D721Med (cell line): ENCODE data around the gene STARD13.
A peak's percentile ranks its signal among the peaks of the same experiment; 100 is the strongest.

Experiments
- DNase-seq: peaks from one replicate; pipeline ENCODE4 v3.0.0; 2011; ENCODE audit warnings: low spot score; ENCODE audit not compliant: insufficient read length
- FAIRE-seq: peaks from 2 replicates; lab custom pipeline; 2011; peaks lifted over from hg19 to GRCh38; lab: Jason Lieb, UNC
- CTCF ChIP-seq: IDR thresholded peaks from 2 replicates; pipeline ENCODE4 v1.5.1; 2012; ENCODE audit warnings: mild to moderate bottlenecking, control low read depth; ENCODE audit not compliant: insufficient read depth; ENCODE audit errors: missing control alignments

Gene STARD13, protein sequence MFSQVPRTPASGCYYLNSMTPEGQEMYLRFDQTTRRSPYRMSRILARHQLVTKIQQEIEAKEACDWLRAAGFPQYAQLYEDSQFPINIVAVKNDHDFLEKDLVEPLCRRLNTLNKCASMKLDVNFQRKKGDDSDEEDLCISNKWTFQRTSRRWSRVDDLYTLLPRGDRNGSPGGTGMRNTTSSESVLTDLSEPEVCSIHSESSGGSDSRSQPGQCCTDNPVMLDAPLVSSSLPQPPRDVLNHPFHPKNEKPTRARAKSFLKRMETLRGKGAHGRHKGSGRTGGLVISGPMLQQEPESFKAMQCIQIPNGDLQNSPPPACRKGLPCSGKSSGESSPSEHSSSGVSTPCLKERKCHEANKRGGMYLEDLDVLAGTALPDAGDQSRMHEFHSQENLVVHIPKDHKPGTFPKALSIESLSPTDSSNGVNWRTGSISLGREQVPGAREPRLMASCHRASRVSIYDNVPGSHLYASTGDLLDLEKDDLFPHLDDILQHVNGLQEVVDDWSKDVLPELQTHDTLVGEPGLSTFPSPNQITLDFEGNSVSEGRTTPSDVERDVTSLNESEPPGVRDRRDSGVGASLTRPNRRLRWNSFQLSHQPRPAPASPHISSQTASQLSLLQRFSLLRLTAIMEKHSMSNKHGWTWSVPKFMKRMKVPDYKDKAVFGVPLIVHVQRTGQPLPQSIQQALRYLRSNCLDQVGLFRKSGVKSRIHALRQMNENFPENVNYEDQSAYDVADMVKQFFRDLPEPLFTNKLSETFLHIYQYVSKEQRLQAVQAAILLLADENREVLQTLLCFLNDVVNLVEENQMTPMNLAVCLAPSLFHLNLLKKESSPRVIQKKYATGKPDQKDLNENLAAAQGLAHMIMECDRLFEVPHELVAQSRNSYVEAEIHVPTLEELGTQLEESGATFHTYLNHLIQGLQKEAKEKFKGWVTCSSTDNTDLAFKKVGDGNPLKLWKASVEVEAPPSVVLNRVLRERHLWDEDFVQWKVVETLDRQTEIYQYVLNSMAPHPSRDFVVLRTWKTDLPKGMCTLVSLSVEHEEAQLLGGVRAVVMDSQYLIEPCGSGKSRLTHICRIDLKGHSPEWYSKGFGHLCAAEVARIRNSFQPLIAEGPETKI

DNA sequence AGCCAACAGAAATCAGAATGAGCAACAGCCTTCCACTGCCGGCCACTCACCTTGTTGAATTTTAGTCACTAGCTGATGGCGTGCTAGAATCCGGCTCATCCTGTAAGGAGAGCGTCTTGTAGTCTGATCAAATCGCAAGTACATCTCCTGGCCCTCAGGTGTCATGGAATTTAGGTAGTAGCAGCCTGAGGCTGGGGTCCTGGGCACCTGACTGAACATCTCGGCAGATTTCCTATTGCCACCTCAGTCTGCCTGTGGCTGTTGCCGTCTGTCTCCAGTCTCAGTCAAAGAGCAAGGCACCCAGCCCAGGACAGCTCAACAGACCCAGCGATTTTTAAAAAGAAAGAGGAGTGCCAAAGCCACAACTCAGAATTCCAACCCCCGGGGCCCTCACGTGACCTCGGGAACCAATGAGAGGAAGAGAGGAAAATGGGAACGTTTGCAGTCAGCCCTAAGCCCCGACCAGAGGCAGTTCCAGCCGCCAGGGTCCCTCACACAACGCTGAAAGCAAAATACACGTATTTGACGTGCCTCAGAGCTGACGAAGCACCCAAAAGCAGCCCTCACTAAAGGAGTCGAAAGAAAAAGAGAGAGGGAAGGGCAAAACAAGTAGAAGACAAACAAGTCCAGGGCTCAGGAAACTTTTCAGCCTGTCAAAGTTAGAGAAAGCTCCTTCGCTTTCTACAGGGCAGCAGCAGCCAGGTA, at the start of gene STARD13:
TSS of gene STARD13 (minus strand) at position 336 of the 705 bp plus-strand sequence. CDS start at position 219, 117 bp downstream.
- no peak for FAIRE-seq
- TF ChIP-seq CTCF, result peak; percentile 2
- DNase-seq, result no peak

- FAIRE-seq, result no peak
- DNase-seq, result no peak
- TF ChIP-seq CTCF, result no peak
Measured at GRCh38 chr13:33334831-33335230, 49.3 kb upstream of the STARD13 start.

- no peak for TF ChIP-seq CTCF
- DNase-seq (no peak), FAIRE-seq (no peak)
Measured at GRCh38 chr13:33331962-33332361, 46.4 kb upstream of the STARD13 start.

GRCh38 chr13:33330483-33330882, 44.9 kb upstream of the STARD13 start:
- TF ChIP-seq CTCF, result no peak
- FAIRE-seq, result no peak
- no peak for DNase-seq

- DNase-seq (no peak), FAIRE-seq (no peak)
- no peak for TF ChIP-seq CTCF
Measured at GRCh38 chr13:33328701-33329100, 43.1 kb upstream of the STARD13 start.

DNA sequence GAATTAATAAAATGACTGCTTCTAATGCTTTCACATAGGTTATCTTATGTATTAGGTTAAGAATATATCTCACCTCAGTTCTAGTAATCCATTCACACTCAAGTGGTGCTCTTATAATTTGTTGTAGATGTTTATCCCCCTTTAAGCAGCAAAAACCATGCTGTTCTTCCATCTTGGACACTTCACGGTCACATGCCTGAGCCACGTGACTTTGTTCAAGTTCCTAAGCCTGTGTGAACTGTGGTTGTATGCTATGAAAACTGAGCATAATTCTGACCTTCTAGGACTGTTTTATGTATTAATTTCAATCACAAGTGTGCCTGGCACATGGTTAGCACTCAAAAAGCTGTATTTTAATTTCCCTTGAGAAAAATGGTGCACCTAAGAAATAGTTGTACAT, 41.2 kb upstream of the STARD13 start:
- FAIRE-seq, result no peak
- DNase-seq, result no peak
- TF ChIP-seq CTCF, result no peak
